Activated CD4-positive, CD25-positive, alpha-beta regulatory T cell (primary cell): Measurements from ENCODE around the gene SCN4B.

Source experiments
- DNase-seq, 4 experiments: peaks; one replicate each; lab custom pipeline; 2025; lab: John Stamatoyannopoulos, UW

The SCN4B gene

GRCh38 chr11:118152020-118152551 is 537 bp downstream of the SCN4B start:
- no peak for DNase-seq

- no peak for DNase-seq
Observed at GRCh38 chr11:118151431-118151830, 1.2 kb downstream of the SCN4B start.

- no peak for DNase-seq
Observed at GRCh38 chr11:118149493-118149892, 3.1 kb downstream of the SCN4B start.

- DNase-seq: no peak
Observed at GRCh38 chr11:118148856-118149255, 3.8 kb downstream of the SCN4B start.

GRCh38 chr11:118148240-118148639 is 4.4 kb downstream of the SCN4B start:
- no peak for DNase-seq

GRCh38 chr11:118147502-118147901 is 5.1 kb downstream of the SCN4B start:
- DNase-seq: no peak

- no peak for DNase-seq
Observed at GRCh38 chr11:118146554-118146953, 6.1 kb downstream of the SCN4B start.

GRCh38 chr11:118145285-118146227 is 7.1 kb downstream of the SCN4B start:
- DNase-seq: peak; percentile 64 to 79 (median 77)

GRCh38 chr11:118144301-118145268 is 8.0 kb downstream of the SCN4B start:
- DNase-seq: no peak

- DNase-seq: no peak
Observed at GRCh38 chr11:118143661-118144185, 8.9 kb downstream of the SCN4B start.

GRCh38 chr11:118142809-118143208 is 9.8 kb downstream of the SCN4B start:
- no peak for DNase-seq

- DNase-seq: no peak
Observed at GRCh38 chr11:118142081-118142480, 10.5 kb downstream of the SCN4B start.

- no peak for DNase-seq
Observed at GRCh38 chr11:118139578-118139977, 13.0 kb downstream of the SCN4B start.

GRCh38 chr11:118138839-118139420 is 13.7 kb downstream of the SCN4B start:
- no peak for DNase-seq

GRCh38 chr11:118136801-118137200 is 15.8 kb downstream of the SCN4B start:
- no peak for DNase-seq

- no peak for DNase-seq
Observed at GRCh38 chr11:118136341-118136740, 16.3 kb downstream of the SCN4B start.

- no peak for DNase-seq
Observed at GRCh38 chr11:118135796-118136165, 16.8 kb downstream of the SCN4B start.

GRCh38 chr11:118135051-118135795 is 17.4 kb downstream of the SCN4B start:
- DNase-seq: no peak

- no peak for DNase-seq
Observed at GRCh38 chr11:118133816-118134215, 18.8 kb downstream of the SCN4B start.

- no peak for DNase-seq
Observed at GRCh38 chr11:118132385-118133151, 20.1 kb downstream of the SCN4B start.
